Germinal center (tissue), 1 donor: ENCODE measurements around the gene PHACTR4.
"Not testable (repeated sequence)": the region's sequence is repeated elsewhere in the genome, so short reads cannot be mapped to it uniquely, and the experiment has no call there.

Source experiments
- DNase-seq: peaks from one replicate; pipeline ENCODE4 v3.0.0; 2012; ENCODE audit warnings: mixed read lengths, low spot score

The PHACTR4 gene

GRCh38 chr1:28525002-28525642, 155.6 kb downstream of the PHACTR4 start:
- not testable (repeated sequence) for DNase-seq

- no peak for DNase-seq
These were observed 157.3 kb downstream of the PHACTR4 start for GRCh38 chr1:28526886-28527285.

GRCh38 chr1:28530456-28530855, 160.9 kb downstream of the PHACTR4 start:
- no peak for DNase-seq

GRCh38 chr1:28534671-28535070, 165.1 kb downstream of the PHACTR4 start:
- no peak for DNase-seq

GRCh38 chr1:28535180-28535579, 165.6 kb downstream of the PHACTR4 start:
- no peak for DNase-seq

GRCh38 chr1:28537457-28538199, 168.1 kb downstream of the PHACTR4 start:
- no peak for DNase-seq

GRCh38 chr1:28538286-28538685, 168.7 kb downstream of the PHACTR4 start:
- DNase-seq, result no peak

GRCh38 chr1:28540651-28541050, 171.1 kb downstream of the PHACTR4 start:
- no peak for DNase-seq

GRCh38 chr1:28541414-28542015, 172.0 kb downstream of the PHACTR4 start:
- DNase-seq, result not testable (repeated sequence)

- no peak for DNase-seq
These were observed 175.7 kb downstream of the PHACTR4 start for GRCh38 chr1:28545246-28545628.

GRCh38 chr1:28548318-28548717, 178.8 kb downstream of the PHACTR4 start:
- DNase-seq, result no peak
